ENCODE measurements around the gene SLC46A2. TPM values are rescaled to one million over a fixed set of nuclear protein-coding genes. Genes with fewer than 3 reads are reported as not detected.

SLC46A2 gene, protein sequence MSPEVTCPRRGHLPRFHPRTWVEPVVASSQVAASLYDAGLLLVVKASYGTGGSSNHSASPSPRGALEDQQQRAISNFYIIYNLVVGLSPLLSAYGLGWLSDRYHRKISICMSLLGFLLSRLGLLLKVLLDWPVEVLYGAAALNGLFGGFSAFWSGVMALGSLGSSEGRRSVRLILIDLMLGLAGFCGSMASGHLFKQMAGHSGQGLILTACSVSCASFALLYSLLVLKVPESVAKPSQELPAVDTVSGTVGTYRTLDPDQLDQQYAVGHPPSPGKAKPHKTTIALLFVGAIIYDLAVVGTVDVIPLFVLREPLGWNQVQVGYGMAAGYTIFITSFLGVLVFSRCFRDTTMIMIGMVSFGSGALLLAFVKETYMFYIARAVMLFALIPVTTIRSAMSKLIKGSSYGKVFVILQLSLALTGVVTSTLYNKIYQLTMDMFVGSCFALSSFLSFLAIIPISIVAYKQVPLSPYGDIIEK
- not detected for total RNA-seq
- not detected for polyA plus RNA-seq

DNA sequence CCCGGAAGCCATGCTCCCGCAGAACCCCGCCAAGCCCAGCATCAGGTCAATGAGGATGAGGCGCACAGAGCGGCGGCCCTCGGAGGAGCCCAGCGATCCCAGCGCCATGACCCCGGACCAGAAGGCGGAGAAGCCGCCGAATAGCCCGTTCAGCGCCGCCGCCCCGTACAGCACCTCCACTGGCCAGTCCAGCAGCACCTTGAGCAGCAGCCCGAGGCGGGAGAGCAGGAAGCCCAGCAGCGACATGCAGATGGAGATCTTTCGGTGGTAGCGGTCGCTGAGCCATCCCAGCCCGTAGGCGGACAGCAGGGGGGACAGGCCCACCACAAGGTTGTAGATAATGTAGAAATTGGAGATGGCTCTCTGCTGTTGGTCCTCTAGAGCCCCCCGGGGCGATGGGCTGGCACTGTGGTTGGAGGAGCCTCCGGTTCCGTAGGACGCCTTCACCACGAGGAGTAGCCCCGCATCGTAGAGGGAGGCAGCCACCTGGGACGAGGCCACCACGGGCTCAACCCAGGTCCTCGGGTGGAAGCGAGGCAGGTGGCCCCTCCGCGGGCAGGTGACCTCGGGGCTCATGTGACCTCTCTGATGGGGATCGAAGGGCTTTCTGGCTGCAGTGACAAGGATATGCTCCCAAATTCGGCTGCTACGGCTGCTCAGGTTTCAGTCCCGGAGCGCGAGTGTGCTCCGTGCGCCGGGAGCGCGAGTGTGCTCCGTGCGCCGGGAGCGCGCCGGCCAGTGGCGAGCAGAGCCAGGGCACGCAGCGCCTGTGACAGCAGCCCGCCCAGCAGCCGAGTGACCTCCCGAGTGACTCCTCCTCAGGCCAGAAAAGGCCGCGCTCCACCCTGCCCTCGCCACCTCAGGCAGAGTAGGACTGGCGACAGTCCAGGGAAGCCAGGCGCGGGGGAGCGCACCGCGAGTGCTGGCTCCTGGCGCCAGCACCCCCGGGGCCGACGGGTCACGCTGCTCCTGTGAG lies at the start of gene SLC46A2:
Gene SLC46A2 (minus strand): TSS at position 771 of the 976 bp plus-strand sequence. CDS start 195 bp downstream, at position 576.
- Mint-ChIP-seq H3K36me3 (peaks cover 0 to 4% of the 10 kb centered on the region in 2 donors), H3K9me3 (peaks cover 0 to 3% (median 0%) of the 10 kb centered on the region in 8 donors), H3K27ac (no peak within 1 kb of the TSS), H3K4me3 (no peak within 1 kb of the TSS), H3K4me1 (peaks cover 0 to 7% (median 0%) of the 10 kb centered on the region in 4 donors), H3K27me3 (peaks cover 14 to 22% of the 10 kb centered on the region in 2 donors)
- Histone ChIP-seq H3K4me3 (ENCODE audit: low read length in 2 of 2) (no peak within 1 kb of the TSS), H3K36me3 (ENCODE audit: insufficient read depth, low read length) (no peaks in the 10 kb centered on the region), H3K9me3 (ENCODE audit: control insufficient read depth in 1 of 2, low read length in 2 of 2) (no peaks in the 10 kb centered on the region), H3K27ac (ENCODE audit: low read depth, low read length) (no peak within 1 kb of the TSS), H3K27me3 (ENCODE audit: insufficient read depth, low read length) (no peaks in the 10 kb centered on the region), H3K4me1 (ENCODE audit: insufficient read depth, low read length) (no peaks in the 10 kb centered on the region)
- POLR2A ChIA-PET (ENCODE audit: partially characterized antibody) = no interaction called here
- CTCF ChIA-PET (ENCODE audit: partially characterized antibody) = no interaction called here
- no peak for DNase-seq
- intact Hi-C loops (cut with micrococcal nuclease) = no loop called here

DNA sequence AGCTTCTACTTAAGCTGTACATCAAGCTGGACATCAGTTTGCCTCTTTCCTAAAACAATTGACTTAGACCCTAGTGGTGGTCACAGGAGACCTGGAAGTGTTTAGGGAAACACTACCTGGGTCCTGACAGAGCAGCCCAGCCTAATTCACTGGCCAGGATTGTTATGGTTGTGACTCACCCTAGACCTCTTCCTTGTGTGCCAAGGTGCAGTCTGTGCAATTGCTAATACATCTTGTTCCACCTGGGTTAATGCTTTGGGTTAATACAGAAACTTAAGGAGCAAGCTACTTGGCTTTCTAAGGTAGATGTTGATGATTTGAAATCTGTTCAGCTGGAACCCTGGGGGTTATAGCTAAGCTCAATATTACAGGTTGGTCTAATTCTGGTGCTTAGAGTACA lies 48.7 kb upstream of the SLC46A2 start:
- Mint-ChIP-seq H3K4me1 (no peaks in the 10 kb centered on the region), H3K27me3 (peaks cover 2 to 10% of the 10 kb centered on the region in 2 donors), H3K9me3 (peaks cover 0 to 3% (median under 1%) of the 10 kb centered on the region in 8 donors), H3K4me3 (no peak overlapping the region), H3K27ac (no peak overlapping the region), H3K36me3 (no peaks in the 10 kb centered on the region)
- POLR2A ChIA-PET (ENCODE audit: partially characterized antibody) = no interaction called here
- Histone ChIP-seq H3K27me3 (ENCODE audit: insufficient read depth, low read length) (no peaks in the 10 kb centered on the region), H3K27ac (ENCODE audit: low read depth, low read length) (no peak overlapping the region), H3K9me3 (ENCODE audit: control insufficient read depth in 1 of 2, low read length in 2 of 2) (no peaks in the 10 kb centered on the region), H3K4me3 (ENCODE audit: low read length in 2 of 2) (no peak overlapping the region), H3K4me1 (ENCODE audit: insufficient read depth, low read length) (no peaks in the 10 kb centered on the region), H3K36me3 (ENCODE audit: insufficient read depth, low read length) (no peaks in the 10 kb centered on the region)
- intact Hi-C loops (cut with micrococcal nuclease) = no loop called here
- CTCF ChIA-PET (ENCODE audit: partially characterized antibody) = no interaction called here
- no peak for DNase-seq

DNA sequence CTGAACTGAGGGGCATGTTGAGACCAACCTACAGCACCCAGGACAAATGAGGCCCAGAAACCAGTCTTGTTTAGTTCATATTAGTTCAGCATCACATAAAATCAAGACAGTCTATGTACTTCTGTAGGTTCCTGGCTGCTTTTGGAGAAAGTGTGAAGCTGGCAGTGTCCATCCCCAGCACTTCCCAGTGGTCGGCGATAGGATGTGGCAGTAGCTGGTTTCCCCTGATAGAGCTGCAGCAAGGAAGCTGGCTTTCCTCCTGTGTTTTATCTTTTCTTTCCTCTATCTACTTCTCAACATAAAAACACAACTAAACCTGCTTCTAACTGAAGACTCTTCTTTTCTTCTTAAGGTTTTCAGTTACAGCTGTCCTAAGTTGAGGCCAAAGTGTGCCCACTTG lies 43.0 kb upstream of the SLC46A2 start:
- no peaks in the 10 kb centered on the region for H3K9me3 ChIP-seq (ENCODE audit: control insufficient read depth in 1 of 2, low read length in 2 of 2)
- Mint-ChIP-seq H3K27ac (no peak overlapping the region), H3K36me3 (no peaks in the 10 kb centered on the region), H3K4me3 (no peak overlapping the region), H3K4me1 (peaks cover 0 to 2% (median 0%) of the 10 kb centered on the region in 4 donors), H3K9me3 (peaks cover 0 to 2% (median 0%) of the 10 kb centered on the region in 8 donors), H3K27me3 (peaks cover 3 to 20% of the 10 kb centered on the region in 2 donors)
- no peaks in the 10 kb centered on the region for H3K27me3 ChIP-seq (ENCODE audit: insufficient read depth, low read length)
- H3K27ac ChIP-seq (ENCODE audit: low read depth, low read length) = no peak overlapping the region
- H3K36me3 ChIP-seq (ENCODE audit: insufficient read depth, low read length) = no peaks in the 10 kb centered on the region
- DNase-seq = no peak
- H3K4me1 ChIP-seq (ENCODE audit: insufficient read depth, low read length) = no peaks in the 10 kb centered on the region
- ChIA-PET POLR2A (ENCODE audit: partially characterized antibody) (no interaction called here), CTCF (ENCODE audit: partially characterized antibody) (no interaction called here)
- intact Hi-C loops (cut with micrococcal nuclease) = no loop called here
- H3K4me3 ChIP-seq (ENCODE audit: low read length in 2 of 2) = no peak overlapping the region

DNA sequence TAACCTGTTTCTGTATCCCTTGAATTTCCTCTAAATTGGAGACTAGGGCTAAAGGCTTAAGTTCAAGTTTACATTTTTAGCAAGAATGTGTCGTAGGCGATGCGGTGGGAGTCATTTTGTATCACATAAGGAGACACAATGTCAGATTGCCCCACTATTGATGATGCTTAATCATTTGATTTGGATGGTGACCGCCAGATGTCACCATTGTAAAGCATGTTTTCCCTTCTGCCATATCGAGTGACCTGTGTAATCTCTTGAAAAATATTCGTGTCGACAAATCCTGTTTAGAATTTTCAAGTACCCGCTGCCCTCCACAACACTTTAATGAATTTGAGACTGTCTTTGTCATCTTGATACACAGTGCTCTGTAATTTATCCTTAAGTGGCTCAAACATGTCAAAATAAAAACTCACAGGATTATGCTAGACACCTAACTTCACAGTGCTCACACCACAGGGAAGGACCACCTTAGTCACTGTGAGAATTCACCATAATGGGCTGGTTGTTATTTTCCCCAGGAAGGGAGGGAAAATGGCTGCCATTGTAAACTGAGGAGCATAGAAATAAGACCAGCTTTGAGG lies 34.5 kb upstream of the SLC46A2 start:
- intact Hi-C loops (cut with micrococcal nuclease) = no loop called here

DNA sequence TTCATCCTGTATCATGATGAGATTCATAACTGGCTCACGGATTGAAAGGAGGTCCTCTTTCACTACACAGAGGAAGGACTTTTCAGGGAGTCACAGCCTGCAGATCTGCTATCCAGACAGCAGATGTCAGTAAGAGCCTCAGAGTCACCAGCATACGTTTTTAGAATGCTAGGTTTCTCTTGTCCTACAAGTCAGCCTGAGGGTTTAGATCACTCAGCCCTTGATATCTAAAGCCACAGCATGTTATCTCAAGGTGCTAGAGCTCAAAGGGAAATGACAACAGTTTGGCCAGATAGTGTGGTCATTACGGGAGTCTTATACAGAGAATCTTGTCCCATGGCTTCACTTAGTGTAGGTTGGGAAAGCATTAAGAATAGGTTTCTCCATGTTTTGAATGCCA lies 30.9 kb upstream of the SLC46A2 start:
- H3K4me1 Mint-ChIP-seq = peaks cover 0 to 1% (median 0%) of the 10 kb centered on the region in 4 donors
- H3K36me3 Mint-ChIP-seq = no peaks in the 10 kb centered on the region
- no peaks in the 10 kb centered on the region for H3K9me3 Mint-ChIP-seq
- no peak overlapping the region for H3K4me3 ChIP-seq (ENCODE audit: low read length in 2 of 2)
- H3K4me1 ChIP-seq (ENCODE audit: insufficient read depth, low read length) = no peaks in the 10 kb centered on the region
- no peak for DNase-seq
- no peak overlapping the region for H3K27ac Mint-ChIP-seq
- no peak overlapping the region for H3K4me3 Mint-ChIP-seq
- no peaks in the 10 kb centered on the region for H3K9me3 ChIP-seq (ENCODE audit: control insufficient read depth in 1 of 2, low read length in 2 of 2)
- H3K36me3 ChIP-seq (ENCODE audit: insufficient read depth, low read length) = no peaks in the 10 kb centered on the region
- ChIA-PET POLR2A (ENCODE audit: partially characterized antibody) (no interaction called here), CTCF (ENCODE audit: partially characterized antibody) (interaction anchor here (1.1 to 1.4 kb wide), 3 partner anchors 16 to 19 kb away, joined by 3 to 4 read pairs (median 4); no protein-coding TSS in a partner anchor)
- H3K27me3 ChIP-seq (ENCODE audit: insufficient read depth, low read length) = no peaks in the 10 kb centered on the region
- H3K27ac ChIP-seq (ENCODE audit: low read depth, low read length) = no peak overlapping the region
- intact Hi-C loops (cut with micrococcal nuclease) = no loop called here
- H3K27me3 Mint-ChIP-seq = peaks cover 0 to 4% of the 10 kb centered on the region in 2 donors

More for the DNA sequence above, 34.5 kb upstream of the SLC46A2 start:
- H3K27me3 Mint-ChIP-seq = peaks cover 5 to 17% of the 10 kb centered on the region in 2 donors
- Histone ChIP-seq H3K27ac (ENCODE audit: low read depth, low read length) (no peak overlapping the region), H3K4me1 (ENCODE audit: insufficient read depth, low read length) (no peaks in the 10 kb centered on the region), H3K36me3 (ENCODE audit: insufficient read depth, low read length) (no peaks in the 10 kb centered on the region), H3K27me3 (ENCODE audit: insufficient read depth, low read length) (no peaks in the 10 kb centered on the region), H3K9me3 (ENCODE audit: control insufficient read depth in 1 of 2, low read length in 2 of 2) (no peaks in the 10 kb centered on the region), H3K4me3 (ENCODE audit: low read length in 2 of 2) (no peak overlapping the region)
- peaks cover 0 to 1% (median 0%) of the 10 kb centered on the region in 4 donors for H3K4me1 Mint-ChIP-seq
- H3K4me3 Mint-ChIP-seq = no peak overlapping the region
- POLR2A ChIA-PET (ENCODE audit: partially characterized antibody) = no interaction called here
- no peak for DNase-seq
- H3K27ac Mint-ChIP-seq = no peak overlapping the region
- H3K36me3 Mint-ChIP-seq = no peaks in the 10 kb centered on the region
- no peaks in the 10 kb centered on the region for H3K9me3 Mint-ChIP-seq
- CTCF ChIA-PET (ENCODE audit: partially characterized antibody) = interaction anchor here (1.6 kb wide), 1 partner anchor 187 kb away, joined by 3 read pairs; no protein-coding TSS in a partner anchor

DNA sequence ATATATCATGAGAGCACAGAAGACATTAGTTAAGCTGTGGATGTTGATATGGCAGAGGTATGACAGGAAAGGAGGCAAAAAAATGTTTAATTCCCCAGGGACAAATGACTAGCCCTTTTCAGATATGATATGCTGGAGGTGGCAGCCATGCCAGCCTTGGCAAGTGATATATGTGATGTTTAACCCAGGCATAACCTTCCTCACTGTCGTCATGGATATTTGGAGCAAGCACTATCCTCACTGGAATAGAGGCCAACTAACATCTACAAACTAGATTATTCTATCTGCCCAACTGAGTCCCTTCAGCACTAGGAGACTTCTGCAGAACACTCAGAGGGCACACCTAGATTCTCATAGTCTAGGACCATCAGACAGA lies 27.3 kb upstream of the SLC46A2 start:
- intact Hi-C loops (cut with micrococcal nuclease) = no loop called here
- CTCF ChIA-PET (ENCODE audit: partially characterized antibody) = no interaction called here
- DNase-seq = no peak
- Histone ChIP-seq H3K4me3 (ENCODE audit: low read length in 2 of 2) (no peak overlapping the region), H3K27me3 (ENCODE audit: insufficient read depth, low read length) (no peaks in the 10 kb centered on the region), H3K36me3 (ENCODE audit: insufficient read depth, low read length) (no peaks in the 10 kb centered on the region), H3K27ac (ENCODE audit: low read depth, low read length) (no peak overlapping the region), H3K4me1 (ENCODE audit: insufficient read depth, low read length) (no peaks in the 10 kb centered on the region), H3K9me3 (ENCODE audit: control insufficient read depth in 1 of 2, low read length in 2 of 2) (no peaks in the 10 kb centered on the region)
- no peaks in the 10 kb centered on the region for H3K27me3 Mint-ChIP-seq
- H3K4me3 Mint-ChIP-seq = no peak overlapping the region
- H3K27ac Mint-ChIP-seq = no peak overlapping the region
- POLR2A ChIA-PET (ENCODE audit: partially characterized antibody) = no interaction called here
- no peaks in the 10 kb centered on the region for H3K9me3 Mint-ChIP-seq
- peaks cover 0 to 1% (median 0%) of the 10 kb centered on the region in 4 donors for H3K4me1 Mint-ChIP-seq
- no peaks in the 10 kb centered on the region for H3K36me3 Mint-ChIP-seq
